Testis (tissue), 3 donors: Measurements from ENCODE around the gene PCK1. TPM values are rescaled to one million over a fixed set of nuclear protein-coding genes. Genes with fewer than 3 reads are reported as not detected.
A peak's percentile ranks its signal among the peaks of the same experiment; 100 is the strongest.

Experiments
- DNase-seq: peaks from one replicate; pipeline ENCODE4 v3.0.0-alpha.2; 2019
- H3K27ac ChIP-seq, 2 donors: fragments of 200-600 bp; sonication (generic); one replicate each; pipeline ENCODE4 v1.5.1; 2019
- H3K27me3 ChIP-seq: fragments of 200-600 bp; sonication (generic); one replicate; pipeline ENCODE4 v1.5.1; 2019
- H3K36me3 ChIP-seq: fragments of 200-600 bp; sonication (generic); one replicate; pipeline ENCODE4 v1.5.1; 2017; ENCODE audit warnings: low read depth; ENCODE audit errors: missing control alignments
- H3K4me1 ChIP-seq: fragments of 200-600 bp; sonication (generic); one replicate; pipeline ENCODE4 v1.5.1; 2019
- H3K4me3 ChIP-seq, 2 donors: fragments of 200-600 bp; sonication (generic); one replicate each; pipeline ENCODE4 v1.5.1; 2017 to 2019
- H3K9me3 ChIP-seq: fragments of 200-600 bp; sonication (generic); one replicate; pipeline ENCODE4 v1.5.1; 2017
- POLR2A ChIP-seq: fragments of 450-650 bp; IDR thresholded peaks from one replicate; pipeline ENCODE4 v1.6.1; 2017; ENCODE audit warnings: antibody characterized with exemption, mild to moderate bottlenecking, moderate library complexity
- WGBS, 2 donors: methylation state at CpG; one replicate each; pipeline ENCODE4 v1.1.5; 2018; 5-methylcytosine and 5-hydroxymethylcytosine counted together
- intact Hi-C: fragments of 100-400 bp; cut with DNase I; formaldehyde crosslinking; loops from one replicate; pipeline ENCODE4 v1.15.1; 2023; ENCODE audit warnings: low total_unique reads
- polyA plus RNA-seq: library from polyadenylated mRNA; stranded (reverse); fragments of 350-450 nt; fragmentation: Illumina TruSeq; extraction: RNeasy Lipid Tissue Mini Kit (QIAGEN cat#74804); gene quantifications from one replicate; pipeline ENCODE4 v1.2.3, GENCODE V29; 2014; ENCODE audit warnings: low read depth, low replicate concordance; ENCODE audit not compliant: insufficient read depth
- total RNA-seq, 2 donors: library from RNA; depleted of rRNA; stranded (reverse); fragments of >200 nt; gene quantifications; one replicate each; pipeline ENCODE4 v1.2.3, GENCODE V29; 2016
- TF ChIP-seq, protein P1 (sequence below), 3 experiments: fragments of 450-650 bp in 2 of 3; fragments of 200-600 bp in 1 of 3; sonication (generic) in 1 of 3; IDR thresholded peaks; one replicate each; pipeline ENCODE4 v1.5.1; 2016 to 2019; ENCODE audit warnings: antibody characterized with exemption in 3 of 3, mild to moderate bottlenecking in 2 of 3, moderate library complexity in 1 of 3

Gene PCK1
- total and polyA plus RNA-seq, 3 donors from 2014 or later, result 0.19 to 3.1 (median 0.88) TPM

DNA sequence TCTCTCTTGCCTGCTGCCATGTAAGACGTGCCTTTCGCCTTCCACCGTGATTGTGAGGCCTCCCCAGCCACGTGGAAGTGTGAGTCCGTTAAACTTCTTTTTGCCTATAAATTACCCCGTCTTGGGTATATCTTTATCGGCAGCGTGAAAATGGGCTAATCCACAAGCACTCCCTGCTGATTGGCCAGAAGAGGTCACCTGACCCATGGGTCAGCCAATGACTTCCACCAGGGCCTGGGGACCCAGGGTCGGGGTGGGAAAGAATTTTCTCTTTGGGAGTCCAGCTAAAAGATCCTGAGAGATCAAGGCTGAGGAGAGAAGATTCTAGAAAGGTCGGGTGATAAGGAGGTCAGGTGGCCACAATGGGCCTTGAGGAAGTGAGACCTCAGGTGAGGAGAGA, 42.2 kb downstream of the PCK1 start:
- peak; percentile 41 for DNase-seq
- peak overlapping the region in 1 of 2 donors; percentile 31 for H3K4me3 ChIP-seq
- H3K36me3 ChIP-seq, result no peaks in the 10 kb centered on the region
- H3K27me3 ChIP-seq, result no peaks in the 10 kb centered on the region
- no peaks in the 10 kb centered on the region for H3K4me1 ChIP-seq
- TF ChIP-seq, protein P1, sequence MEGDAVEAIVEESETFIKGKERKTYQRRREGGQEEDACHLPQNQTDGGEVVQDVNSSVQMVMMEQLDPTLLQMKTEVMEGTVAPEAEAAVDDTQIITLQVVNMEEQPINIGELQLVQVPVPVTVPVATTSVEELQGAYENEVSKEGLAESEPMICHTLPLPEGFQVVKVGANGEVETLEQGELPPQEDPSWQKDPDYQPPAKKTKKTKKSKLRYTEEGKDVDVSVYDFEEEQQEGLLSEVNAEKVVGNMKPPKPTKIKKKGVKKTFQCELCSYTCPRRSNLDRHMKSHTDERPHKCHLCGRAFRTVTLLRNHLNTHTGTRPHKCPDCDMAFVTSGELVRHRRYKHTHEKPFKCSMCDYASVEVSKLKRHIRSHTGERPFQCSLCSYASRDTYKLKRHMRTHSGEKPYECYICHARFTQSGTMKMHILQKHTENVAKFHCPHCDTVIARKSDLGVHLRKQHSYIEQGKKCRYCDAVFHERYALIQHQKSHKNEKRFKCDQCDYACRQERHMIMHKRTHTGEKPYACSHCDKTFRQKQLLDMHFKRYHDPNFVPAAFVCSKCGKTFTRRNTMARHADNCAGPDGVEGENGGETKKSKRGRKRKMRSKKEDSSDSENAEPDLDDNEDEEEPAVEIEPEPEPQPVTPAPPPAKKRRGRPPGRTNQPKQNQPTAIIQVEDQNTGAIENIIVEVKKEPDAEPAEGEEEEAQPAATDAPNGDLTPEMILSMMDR (IDR thresholded peaks at IDR 0.05), result no peak
- TF ChIP-seq POLR2A, result no peak
- intact Hi-C loops, result no loop called here
- WGBS, 2 donors, result 67 to 75% methylated on average over 10 of the region's 10 CpGs
- H3K27ac ChIP-seq, result no peak overlapping the region
- H3K9me3 ChIP-seq, result no peaks in the 10 kb centered on the region

DNA sequence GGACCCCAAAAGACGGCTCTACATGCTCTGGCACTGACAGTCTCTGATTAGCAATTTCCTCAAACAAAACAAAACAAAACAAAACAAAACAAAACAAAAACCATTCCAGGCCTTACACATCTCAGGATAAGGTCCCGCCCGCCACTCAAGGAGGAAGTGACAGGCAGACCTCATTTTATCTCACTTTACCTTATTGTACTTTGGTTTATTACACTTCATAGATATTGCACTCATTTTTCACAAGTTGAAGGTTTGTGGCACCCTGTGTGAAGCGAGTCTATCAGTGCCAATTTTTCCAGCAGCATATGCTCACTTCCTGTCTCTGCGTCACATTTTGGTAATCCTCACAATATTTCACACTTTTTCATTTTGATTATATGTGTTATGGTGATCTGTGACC, 44.1 kb downstream of the PCK1 start:
- Histone ChIP-seq H3K27me3 (no peaks in the 10 kb centered on the region), H3K36me3 (no peaks in the 10 kb centered on the region), H3K4me1 (no peaks in the 10 kb centered on the region), H3K9me3 (no peaks in the 10 kb centered on the region), H3K4me3 (no peak overlapping the region), H3K27ac (no peak overlapping the region)
- intact Hi-C loops, result no loop called here
- 86 to 90% methylated on average over 5 of the region's 5 CpGs for WGBS, 2 donors
- TF ChIP-seq POLR2A, result no peak
- TF ChIP-seq, protein P1 (IDR thresholded peaks at IDR 0.05), result no peak
- no peak for DNase-seq

DNA sequence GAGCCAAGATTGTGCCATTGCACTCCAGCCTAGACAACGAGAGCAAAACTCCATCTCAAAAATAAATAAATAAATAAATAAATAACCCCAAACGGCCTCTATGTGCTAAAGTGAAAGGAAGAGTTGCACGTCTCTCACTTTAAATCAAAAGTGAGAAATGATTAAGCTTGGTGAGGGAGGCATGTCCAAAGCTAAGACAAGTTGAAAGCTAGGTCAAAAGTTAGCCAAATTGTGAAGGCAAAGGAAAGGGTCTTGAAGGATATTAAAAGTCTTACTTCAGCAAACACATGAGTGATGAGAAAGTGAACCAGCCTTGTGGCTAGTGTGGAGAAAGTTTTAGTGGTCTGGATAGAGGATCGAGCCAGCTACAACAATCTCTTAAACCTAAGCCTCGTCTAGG, 45.0 kb downstream of the PCK1 start:
- TF ChIP-seq POLR2A, result no peak
- Histone ChIP-seq H3K36me3 (no peaks in the 10 kb centered on the region), H3K27ac (no peak overlapping the region), H3K4me1 (no peaks in the 10 kb centered on the region), H3K4me3 (no peak overlapping the region), H3K9me3 (no peaks in the 10 kb centered on the region), H3K27me3 (no peaks in the 10 kb centered on the region)
- intact Hi-C loops, result no loop called here
- WGBS, 2 donors, result 83 to 88% methylated on average over 5 of the region's 5 CpGs
- DNase-seq, result no peak

DNA sequence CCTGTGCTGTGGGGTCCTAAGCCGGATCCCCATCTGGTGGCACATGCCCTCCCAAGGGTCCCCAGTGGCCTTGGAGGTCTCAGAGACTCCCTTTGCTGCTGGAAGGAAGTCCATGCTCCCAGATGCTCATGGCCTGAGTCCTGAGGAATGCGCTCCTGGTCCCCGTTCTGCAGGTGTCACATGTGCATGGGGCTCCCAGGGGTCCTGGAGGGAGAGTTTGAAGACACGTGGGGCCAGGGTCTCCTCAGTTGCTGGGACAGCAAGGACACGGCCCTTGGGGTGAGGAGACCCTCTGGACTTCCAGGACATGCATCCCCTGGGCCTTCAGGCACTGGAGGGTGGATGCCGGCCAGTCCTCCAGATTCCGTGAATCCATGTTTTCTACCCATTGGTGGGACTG, 47.6 kb downstream of the PCK1 start:
- H3K27ac ChIP-seq, result no peak overlapping the region
- no peaks in the 10 kb centered on the region for H3K9me3 ChIP-seq
- H3K27me3 ChIP-seq, result no peaks in the 10 kb centered on the region
- H3K4me3 ChIP-seq, result no peak overlapping the region
- TF ChIP-seq, protein P1 (IDR thresholded peaks at IDR 0.05), result no peak
- no peak for TF ChIP-seq POLR2A
- no peaks in the 10 kb centered on the region for H3K36me3 ChIP-seq
- no peak for DNase-seq
- WGBS, 2 donors, result 83 to 89% methylated on average over 7 of the region's 7 CpGs
- intact Hi-C loops, result no loop called here
- no peaks in the 10 kb centered on the region for H3K4me1 ChIP-seq

DNA sequence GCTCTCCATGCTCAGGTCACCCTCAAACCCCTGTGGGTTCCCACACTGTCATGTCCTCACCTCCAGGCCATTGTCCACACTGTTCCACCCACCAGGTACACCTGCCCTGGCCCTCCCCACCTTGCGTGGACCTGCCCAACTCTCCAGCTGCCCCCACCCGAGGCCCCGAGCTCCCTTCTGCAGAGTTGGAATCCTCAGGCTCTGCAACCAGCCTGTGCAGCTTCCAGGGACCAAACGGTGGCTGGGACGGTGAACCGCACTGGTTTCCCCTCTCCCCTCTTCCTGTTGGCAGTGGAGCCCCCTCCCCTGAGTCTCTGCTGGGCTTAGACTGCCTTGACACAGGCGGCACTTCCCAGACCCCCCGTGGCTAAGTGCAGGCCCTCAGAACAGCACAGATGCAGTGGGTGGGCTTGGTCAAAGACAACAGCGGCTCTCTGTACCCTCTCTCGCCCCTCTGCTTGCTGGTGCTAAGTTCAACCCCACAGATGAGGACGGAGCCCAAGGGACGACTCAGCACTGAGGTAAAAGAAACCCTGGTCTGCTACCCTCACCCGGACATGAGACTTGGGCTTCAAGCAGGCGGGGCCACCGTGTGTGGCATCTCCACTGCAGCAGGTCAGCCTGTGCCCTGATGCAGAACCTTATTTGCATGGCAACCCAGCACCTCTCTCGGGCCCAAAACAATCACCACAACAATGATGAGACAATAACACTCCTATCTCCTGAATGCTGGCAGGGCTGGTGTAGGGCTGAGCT, 48.4 kb downstream of the PCK1 start:
- TF ChIP-seq, protein P1 (IDR thresholded peaks at IDR 0.05), result no peak
- TF ChIP-seq POLR2A, result no peak
- WGBS, 2 donors, result 88 to 91% methylated on average over 12 to 16 of the region's 16 CpGs
- no peak overlapping the region for H3K4me3 ChIP-seq
- no peaks in the 10 kb centered on the region for H3K27me3 ChIP-seq
- intact Hi-C loops, result no loop called here
- no peaks in the 10 kb centered on the region for H3K36me3 ChIP-seq
- H3K27ac ChIP-seq, result no peak overlapping the region
- DNase-seq, result no peak
- no peaks in the 10 kb centered on the region for H3K9me3 ChIP-seq
- H3K4me1 ChIP-seq, result no peaks in the 10 kb centered on the region
